ENCODE results near the gene ULBP1. TPM values are rescaled to one million over a fixed set of nuclear protein-coding genes. Genes with fewer than 3 reads are reported as not detected.
"Not testable (repeated sequence)": the region's sequence is repeated elsewhere in the genome, so short reads cannot be mapped to it uniquely, and the experiment has no call there.

ULBP1 gene
- total RNA-seq, 1 donor from 2014 or later: 1.2 TPM

GRCh38 chr6:149924933-149925252, 38.9 kb upstream of the ULBP1 start:
- peaks cover 16% of the 10 kb centered on the region for H3K4me1 ChIP-seq
- peak; percentile 21 for DNase-seq
- H3K27ac ChIP-seq: no peak overlapping the region
- intact Hi-C loops (cut with DNase I): loop anchor here (5.0 kb wide), 1 partner anchor 83 kb away; no protein-coding TSS in a partner anchor
- ATAC-seq: no peak
- no peak overlapping the region for H3K4me3 ChIP-seq
- H3K27me3 ChIP-seq: peaks cover 9% of the 10 kb centered on the region
- H3K36me3 ChIP-seq: no peaks in the 10 kb centered on the region
- no peaks in the 10 kb centered on the region for H3K9me3 ChIP-seq
- no peak for TF ChIP-seq CTCF (IDR thresholded peaks at IDR 0.05)

- H3K27me3 ChIP-seq: peaks cover 14% of the 10 kb centered on the region
- intact Hi-C loops (cut with DNase I): loop anchor here (5.0 kb wide), 1 partner anchor 83 kb away; no protein-coding TSS in a partner anchor
- peak overlapping the region; percentile 51 for H3K27ac ChIP-seq
- DNase-seq (peak; percentile 71), ATAC-seq (peak; percentile 46)
- H3K36me3 ChIP-seq: no peaks in the 10 kb centered on the region
- no peaks in the 10 kb centered on the region for H3K9me3 ChIP-seq
- no peak for TF ChIP-seq CTCF (IDR thresholded peaks at IDR 0.05)
- peak overlapping the region; percentile 58 for H3K4me3 ChIP-seq
- peaks cover 16% of the 10 kb centered on the region for H3K4me1 ChIP-seq
These were observed 38.3 kb upstream of the ULBP1 start for GRCh38 chr6:149925253-149925973.

GRCh38 chr6:149925974-149926777, 37.6 kb upstream of the ULBP1 start:
- Histone ChIP-seq H3K4me1 (peaks cover 16% of the 10 kb centered on the region), H3K27ac (peak overlapping the region; percentile 51), H3K4me3 (peak overlapping the region; percentile 58), H3K9me3 (no peaks in the 10 kb centered on the region), H3K27me3 (peaks cover 22% of the 10 kb centered on the region), H3K36me3 (no peaks in the 10 kb centered on the region)
- TF ChIP-seq CTCF (IDR thresholded peaks at IDR 0.05): peak; percentile 85
- DNase-seq: peak; percentile 93
- ATAC-seq: peak; percentile 94
- intact Hi-C loops (cut with DNase I): loop anchor here (5.0 kb wide), 1 partner anchor 84 kb away; no protein-coding TSS in a partner anchor

GRCh38 chr6:149927025-149927424, 36.7 kb upstream of the ULBP1 start:
- intact Hi-C loops (cut with DNase I): loop anchor here (5.0 kb wide), 1 partner anchor 85 kb away; no protein-coding TSS in a partner anchor
- Histone ChIP-seq H3K4me1 (peaks cover 16% of the 10 kb centered on the region), H3K27me3 (peaks cover 30% of the 10 kb centered on the region)
- H3K4me3 ChIP-seq, ATAC-seq, H3K36me3 ChIP-seq, H3K27ac ChIP-seq, H3K9me3 ChIP-seq: not testable (repeated sequence)
- DNase-seq: peak; percentile 16

- peaks cover 9% of the 10 kb centered on the region for H3K4me1 ChIP-seq
- TF ChIP-seq CTCF (IDR thresholded peaks at IDR 0.05): peak; percentile 30
- H3K27me3 ChIP-seq: peaks cover 52% of the 10 kb centered on the region
- H3K27ac ChIP-seq: no peak overlapping the region
- intact Hi-C loops (cut with DNase I): loop anchor here (5.0 kb wide), 1 partner anchor 87 kb away; no protein-coding TSS in a partner anchor
- DNase-seq (no peak), ATAC-seq (no peak)
- H3K9me3 ChIP-seq: no peaks in the 10 kb centered on the region
- no peaks in the 10 kb centered on the region for H3K36me3 ChIP-seq
- no peak overlapping the region for H3K4me3 ChIP-seq
These were observed 34.3 kb upstream of the ULBP1 start for GRCh38 chr6:149929422-149929821.

- ATAC-seq: no peak
- intact Hi-C loops (cut with DNase I): no loop called here
- no peak for DNase-seq
- Histone ChIP-seq H3K27me3 (peaks cover 73% of the 10 kb centered on the region), H3K4me1 (no peaks in the 10 kb centered on the region), H3K9me3 (no peaks in the 10 kb centered on the region), H3K27ac (no peak overlapping the region), H3K36me3 (no peaks in the 10 kb centered on the region), H3K4me3 (no peak overlapping the region)
- TF ChIP-seq CTCF (IDR thresholded peaks at IDR 0.05): no peak
These were observed 32.2 kb upstream of the ULBP1 start for GRCh38 chr6:149931501-149931900.
